HG03135 (cell line): ENCODE data around the gene BCL2.
"Not testable (repeated sequence)": the region's sequence is repeated elsewhere in the genome, so short reads cannot be mapped to it uniquely, and the experiment has no call there.

Experiments
- ATAC-seq: cut with Tn5 transposase; IDR thresholded peaks from one replicate; pipeline ENCODE4 v1.9.1; 2021; ENCODE audit warnings: mild to moderate bottlenecking, moderate library complexity; ENCODE audit not compliant: unreplicated experiment

Gene BCL2

GRCh38 chr18:63206433-63207142 lies 113.0 kb downstream of the BCL2 start:
- ATAC-seq, result no peak

GRCh38 chr18:63205791-63206252 lies 113.7 kb downstream of the BCL2 start:
- no peak for ATAC-seq

GRCh38 chr18:63203497-63203896 lies 116.1 kb downstream of the BCL2 start:
- ATAC-seq, result no peak

- no peak for ATAC-seq
These were observed 116.7 kb downstream of the BCL2 start for GRCh38 chr18:63202828-63203227.

GRCh38 chr18:63201456-63201855 lies 118.1 kb downstream of the BCL2 start:
- ATAC-seq, result not testable (repeated sequence)

GRCh38 chr18:63199743-63200241 lies 119.8 kb downstream of the BCL2 start:
- no peak for ATAC-seq

- no peak for ATAC-seq
These were observed 120.5 kb downstream of the BCL2 start for GRCh38 chr18:63198868-63199742.

GRCh38 chr18:63198098-63198760 lies 121.3 kb downstream of the BCL2 start:
- ATAC-seq, result no peak

GRCh38 chr18:63197246-63197869 lies 122.2 kb downstream of the BCL2 start:
- ATAC-seq, result no peak

GRCh38 chr18:63195326-63196159 lies 124.0 kb downstream of the BCL2 start:
- no peak for ATAC-seq

GRCh38 chr18:63192885-63193349 lies 126.7 kb downstream of the BCL2 start:
- ATAC-seq, result peak; percentile 60

- ATAC-seq, result peak; percentile 29
These were observed 127.3 kb downstream of the BCL2 start for GRCh38 chr18:63192126-63192884.

GRCh38 chr18:63191413-63191812 lies 128.2 kb downstream of the BCL2 start:
- ATAC-seq, result no peak

- ATAC-seq, result not testable (repeated sequence)
These were observed 128.7 kb downstream of the BCL2 start for GRCh38 chr18:63190838-63191237.

GRCh38 chr18:63189817-63190216 lies 129.8 kb downstream of the BCL2 start:
- ATAC-seq, result no peak

- no peak for ATAC-seq
These were observed 130.5 kb downstream of the BCL2 start for GRCh38 chr18:63189041-63189440.

- ATAC-seq, result no peak
These were observed 131.6 kb downstream of the BCL2 start for GRCh38 chr18:63187791-63188460.

GRCh38 chr18:63187223-63187574 lies 132.4 kb downstream of the BCL2 start:
- ATAC-seq, result no peak
